HepG2 (cell line): ENCODE data around the gene VAC14. TPM values are rescaled to one million over a fixed set of nuclear protein-coding genes. Genes with fewer than 3 reads are reported as not detected.

Source experiments
- ATAC-seq: fragments of 200-7000 bp; cut with Tn5 transposase; 3 replicates; pipeline ENCODE4 v1.9.1; 2020; ENCODE audit warnings: mild to moderate bottlenecking, moderate library complexity
- BruUV-seq: library from RNA; stranded (reverse); fragments of 400-500 nt; replicated peaks from 2 replicates; lab custom pipeline; 2021; lab: Mats Ljungman, UMichigan
- CTCF ChIA-PET: fragments of 300-600 bp; formaldehyde crosslinking; extraction: SDS; loops from one replicate; lab custom pipeline; 2021; ENCODE audit warnings: low total read pairs, inconsistent platforms, low intra/inter-chr PET ratio; lab: Yijun Ruan, JAX
- POLR2A ChIA-PET: fragments of 350-600 bp; sonication (Branson Sonifier 250); formaldehyde crosslinking; loops from one replicate; lab custom pipeline; 2020; ENCODE audit warnings: antibody characterized with exemption, inconsistent platforms; lab: Yijun Ruan, JAX
- DNase-seq: peaks from one replicate; pipeline ENCODE4 v3.0.0-alpha.2; 2015; ENCODE audit warnings: low spot score
- FAIRE-seq: peaks from 3 replicates; lab custom pipeline; 2011; peaks lifted over from hg19 to GRCh38; lab: Jason Lieb, UNC
- H2AFZ ChIP-seq: one replicate; pipeline ENCODE4 v1.6.1; 2011; ENCODE audit warnings: low read length, inconsistent platforms
- H3K27ac ChIP-seq: fragments of 300-600 bp; 3 replicates; pipeline ENCODE4 v1.8.0; 2011; ENCODE audit warnings: mixed run types, mild to moderate bottlenecking, mixed read lengths, low read length, inconsistent platforms; ENCODE audit not compliant: insufficient read depth; ENCODE audit errors: extremely low read length
- H3K27me3 ChIP-seq, 2 experiments: fragments of 200-600 bp in 1 of 2; 2 replicates in 1 of 2; 3 replicates in 1 of 2; pipeline versions ENCODE4 v1.6.0 to v1.8.0; 2011; ENCODE audit warnings: low read length in 2 of 2, mild to moderate bottlenecking in 2 of 2, moderate library complexity in 2 of 2, inconsistent platforms in 1 of 2; ENCODE audit not compliant: insufficient read depth in 2 of 2, control insufficient read depth in 1 of 2
- H3K36me3 ChIP-seq, 2 experiments: fragments of 200-600 bp in 1 of 2; replicated peaks in 1 of 2; 2 replicates in 1 of 2; 3 replicates in 1 of 2; pipeline versions ENCODE4 v1.5.1 to v1.8.0; 2011; ENCODE audit warnings: low read length in 2 of 2, inconsistent platforms in 1 of 2; ENCODE audit not compliant: insufficient read depth in 2 of 2, control insufficient read depth in 1 of 2
- H3K4me1 ChIP-seq: 2 replicates; pipeline ENCODE4 v1.5.1; 2012; ENCODE audit warnings: low read length, inconsistent platforms; ENCODE audit not compliant: insufficient read depth
- H3K4me2 ChIP-seq: 2 replicates; pipeline ENCODE4 v1.6.0; 2011; ENCODE audit warnings: low read depth, low read length, inconsistent platforms
- H3K4me3 ChIP-seq, 3 experiments: fragments of 200-600 bp in 1 of 3; sonication (generic), shearing (Covaris generic) in 1 of 3; replicated peaks in 1 of 3; 2 replicates each; pipeline ENCODE4 v1.5.1; 2011 to 2016; ENCODE audit warnings: low read length in 3 of 3, inconsistent platforms in 2 of 3, low read depth in 2 of 3, mild to moderate bottlenecking in 2 of 3, control low read depth in 1 of 3, mixed read lengths in 1 of 3; ENCODE audit not compliant: insufficient read depth in 1 of 3
- H3K79me2 ChIP-seq: one replicate; pipeline ENCODE4 v1.6.1; 2011; ENCODE audit warnings: low read length, inconsistent platforms; ENCODE audit not compliant: insufficient read depth
- H3K9ac ChIP-seq: 2 replicates; pipeline ENCODE4 v1.6.0; 2011; ENCODE audit warnings: mild to moderate bottlenecking, low read depth, low read length, inconsistent platforms; ENCODE audit not compliant: insufficient read depth
- H3K9me3 ChIP-seq: 2 replicates; pipeline ENCODE4 v1.5.1; 2012; ENCODE audit warnings: mild to moderate bottlenecking, low read length
- H4K20me1 ChIP-seq: 2 replicates; pipeline ENCODE4 v1.6.0; 2011; ENCODE audit warnings: inconsistent platforms, mild to moderate bottlenecking, low read length, moderate library complexity; ENCODE audit not compliant: insufficient read depth
- GABPA ChIP-seq, 2 experiments: IDR thresholded peaks; 2 replicates each; pipeline ENCODE4 v1.6.1; 2011 to 2016; ENCODE audit warnings: low read depth in 2 of 2, low read length in 1 of 2, missing biosample characterization in 1 of 2, missing genetic modification characterization in 1 of 2
- GABPB1 ChIP-seq: IDR thresholded peaks from 2 replicates; pipeline ENCODE4 v1.6.1; 2016; ENCODE audit warnings: mild to moderate bottlenecking, missing genetic modification reagents, moderate library complexity, missing compliant biosample characterization
- NR2C2 ChIP-seq: sonication (generic); formaldehyde crosslinking; IDR thresholded peaks from 2 replicates; pipeline ENCODE4 v1.4.0; 2020; ENCODE audit warnings: missing genetic modification reagents, mild to moderate bottlenecking, moderate library complexity, borderline replicate concordance
- SRY ChIP-seq: sonication (generic); formaldehyde crosslinking; IDR thresholded peaks from 2 replicates; pipeline ENCODE4 v1.8.0; 2022; ENCODE audit warnings: mild to moderate bottlenecking, missing genetic modification reagents
- ZNF547 ChIP-seq: sonication (generic); formaldehyde crosslinking; IDR thresholded peaks from 2 replicates; pipeline ENCODE4 v1.5.1; 2020; ENCODE audit warnings: mild to moderate bottlenecking, missing genetic modification reagents
- ZNF572 ChIP-seq: sonication (generic); formaldehyde crosslinking; IDR thresholded peaks from 2 replicates; pipeline ENCODE4 v1.5.1; 2020; ENCODE audit warnings: mild to moderate bottlenecking, missing genetic modification reagents
- ZNF687 ChIP-seq: sonication (generic); formaldehyde crosslinking; IDR thresholded peaks from 2 replicates; pipeline ENCODE4 v1.5.1; 2020; ENCODE audit warnings: mild to moderate bottlenecking, missing genetic modification reagents, moderate library complexity
- ZNF740 ChIP-seq: sonication (generic); formaldehyde crosslinking; IDR thresholded peaks from 2 replicates; pipeline ENCODE4 v1.4.0; 2020; ENCODE audit warnings: missing genetic modification reagents
- WGBS: methylation state at CpG from one replicate; pipeline ENCODE4 v1.1.6; 2017; ENCODE audit warnings: low lambda C conversion rate; 5-methylcytosine and 5-hydroxymethylcytosine counted together
- in situ Hi-C: cut with HindIII; loops from 2 replicates; pipeline ENCODE4 v1.10.0; 2017; ENCODE audit warnings: low pct_unique_long_range_greater_than_20kb; ENCODE audit not compliant: extremely low pct_ligation_motif_present
- intact Hi-C: fragments of 100-400 bp; cut with micrococcal nuclease; formaldehyde crosslinking; loops from one replicate; pipeline ENCODE4 v1.10.0; 2022; ENCODE audit not compliant: unreplicated experiment
- polyA plus RNA-seq, 8 experiments: library from polyadenylated mRNA; depleted of rRNA in 3 of 8; stranded (reverse) in 7 of 8; unstranded in 1 of 8; fragments of >200 nt; fragmentation: Illumina TruSeq in 4 of 8; extraction: Trizol in 4 of 8; gene quantifications; 2 replicates each; pipeline versions ENCODE4 v1.2.1 to v1.2.3, GENCODE V29; 2011 to 2016; ENCODE audit warnings: low read depth in 4 of 8, missing spikeins in 1 of 8, mixed read lengths in 1 of 8; ENCODE audit not compliant: insufficient read depth in 1 of 8
- total RNA-seq, 5 experiments: library from RNA; depleted of rRNA; stranded (reverse); fragments of >200 nt; fragmentation: Illumina TruSeq; extraction: Trizol; gene quantifications; 2 replicates each; pipeline ENCODE4 v1.2.3, GENCODE V29; 2016; ENCODE audit warnings: low read depth in 1 of 5

Gene VAC14
- total and polyA plus RNA-seq, 2 of the 13 experiments (the other 11 are each of a cell fraction or from before 2014, with no cell fraction given) = 23.5 to 24.6 TPM

- intact Hi-C loops = no loop called here
- no peak overlapping the region for H2AFZ ChIP-seq
- no peak overlapping the region for H3K27ac ChIP-seq
- H3K4me3 ChIP-seq = no peak overlapping the region; a peak in 1 of 6 replicates
- CTCF ChIA-PET = no interaction called here
- H3K9me3 ChIP-seq = no peaks in the 10 kb centered on the region
- ATAC-seq = peak; percentile 9
- DNase-seq = no peak
- H3K27me3 ChIP-seq = 0 out of 5 replicates have a peak, but pooled peaks cover 0 to 1% of the 10 kb centered on the region in 2 experiments
- in situ Hi-C loops = loop anchor here (5.0 kb wide), 1 partner anchor 108 kb away; no protein-coding TSS in a partner anchor
- POLR2A ChIA-PET = interaction anchor here (0.6 to 2.2 kb wide), 8 partner anchors 11 to 137 kb away, joined by 3 to 16 read pairs (median 5); partner anchors contain the start of gene COG4
- peaks cover 36% of the 10 kb centered on the region for H3K4me1 ChIP-seq
- peaks cover 9 to 17% of the 10 kb centered on the region in 2 experiments; a peak in 4 of 5 replicates for H3K36me3 ChIP-seq
- no TSS peak for BruUV-seq
- 79% methylated on average over 11 of the region's 12 CpGs for WGBS
- H3K9ac ChIP-seq = no peak overlapping the region
- no peak overlapping the region for H3K4me2 ChIP-seq
- no peaks in the 10 kb centered on the region for H3K79me2 ChIP-seq
- TF ChIP-seq ZNF740 (CRISPR knock-in tag) (no peak), GABPB1 (CRISPR knock-in tag) (peak; percentile 75; the same call in 1 of the 2 replicates), GABPA (IDR thresholded peaks at IDR 0.05; ENCODE audit: low read depth, low read length) (no peak; the same call in 1 of the 2 replicates), GABPA (CRISPR knock-in tag; IDR thresholded peaks at IDR 0.05; ENCODE audit: low read depth) (peak; percentile 69), NR2C2 (CRISPR knock-in tag) (peak; percentile 93), ZNF572 (0 out of 2 replicates have a peak, but pooled peaks have one; percentile 47), SRY (CRISPR knock-in tag) (0 out of 2 replicates have a peak, but pooled peaks have one; percentile 26), ZNF547 (CRISPR knock-in tag) (no peak), ZNF687 (peak; percentile 45; the same call in 1 of the 2 replicates)
- H4K20me1 ChIP-seq = peaks cover 14% of the 10 kb centered on the region; the same call in 1 of the 2 replicates
- no peak for FAIRE-seq
Observed at GRCh38 chr16:70659546-70659945, 141.4 kb downstream of the VAC14 start.
